ENCODE data around the gene ZNF717.

- TF ChIP-seq CTCF (IDR thresholded peaks at IDR 0.05): no peak
- no peak for TF ChIP-seq POLR2A (IDR thresholded peaks at IDR 0.05)
These were observed 4.1 kb downstream of the ZNF717 start for GRCh38 chr3:75781079-75781745.

Data from Peyer's patch (tissue), 4 donors.